Upper lobe of right lung (tissue), 1 donor: Measurements from ENCODE around the gene COX4I1. TPM values are rescaled to one million over a fixed set of nuclear protein-coding genes. Genes with fewer than 3 reads are reported as not detected.
"Not testable (repeated sequence)": the region's sequence is repeated elsewhere in the genome, so short reads cannot be mapped to it uniquely, and the experiment has no call there.

Experiments
- ATAC-seq: fragments of 200-7000 bp; cut with Tn5 transposase; one replicate; pipeline ENCODE4 v1.9.1; 2020; ENCODE audit warnings: mild to moderate bottlenecking, moderate library complexity
- DNase-seq: peaks from one replicate; pipeline ENCODE4 v3.0.0-alpha.2; 2020
- H3K27ac ChIP-seq: fragments of 200-600 bp; one replicate; pipeline ENCODE4 v1.8.0; 2022
- H3K27me3 ChIP-seq: fragments of 200-600 bp; one replicate; pipeline ENCODE4 v1.8.0; 2022; ENCODE audit warnings: mild to moderate bottlenecking
- H3K36me3 ChIP-seq: fragments of 200-600 bp; one replicate; pipeline ENCODE4 v1.8.0; 2022
- H3K4me1 ChIP-seq: fragments of 200-600 bp; one replicate; pipeline ENCODE4 v1.8.0; 2022
- H3K4me3 ChIP-seq: fragments of 200-600 bp; one replicate; pipeline ENCODE4 v1.8.0; 2022; ENCODE audit warnings: mild to moderate bottlenecking
- H3K9me3 ChIP-seq: fragments of 200-600 bp; one replicate; pipeline ENCODE4 v1.8.0; 2022
- intact Hi-C: fragments of 100-400 bp; cut with DNase I; formaldehyde crosslinking; loops from one replicate; pipeline ENCODE4 v1.11.0; 2022
- total RNA-seq: library from RNA; stranded (reverse); fragmentation: NEBNext Ultra II Directional; extraction: Animal tissue kit (Norgen Biotek cat#: 25700); gene quantifications from one replicate; pipeline ENCODE4 v1.2.1, GENCODE V29; 2021
- TF ChIP-seq, protein P1 (sequence below): fragments of 200-600 bp; IDR thresholded peaks from one replicate; pipeline ENCODE4 v1.8.0; 2022; ENCODE audit warnings: antibody characterized with exemption
- donor health status: DM: no; HTN: yes; CAD: no; lungs with severe emphysema.

The COX4I1 gene
- total RNA-seq, 1 donor from 2014 or later: 382 TPM

DNA sequence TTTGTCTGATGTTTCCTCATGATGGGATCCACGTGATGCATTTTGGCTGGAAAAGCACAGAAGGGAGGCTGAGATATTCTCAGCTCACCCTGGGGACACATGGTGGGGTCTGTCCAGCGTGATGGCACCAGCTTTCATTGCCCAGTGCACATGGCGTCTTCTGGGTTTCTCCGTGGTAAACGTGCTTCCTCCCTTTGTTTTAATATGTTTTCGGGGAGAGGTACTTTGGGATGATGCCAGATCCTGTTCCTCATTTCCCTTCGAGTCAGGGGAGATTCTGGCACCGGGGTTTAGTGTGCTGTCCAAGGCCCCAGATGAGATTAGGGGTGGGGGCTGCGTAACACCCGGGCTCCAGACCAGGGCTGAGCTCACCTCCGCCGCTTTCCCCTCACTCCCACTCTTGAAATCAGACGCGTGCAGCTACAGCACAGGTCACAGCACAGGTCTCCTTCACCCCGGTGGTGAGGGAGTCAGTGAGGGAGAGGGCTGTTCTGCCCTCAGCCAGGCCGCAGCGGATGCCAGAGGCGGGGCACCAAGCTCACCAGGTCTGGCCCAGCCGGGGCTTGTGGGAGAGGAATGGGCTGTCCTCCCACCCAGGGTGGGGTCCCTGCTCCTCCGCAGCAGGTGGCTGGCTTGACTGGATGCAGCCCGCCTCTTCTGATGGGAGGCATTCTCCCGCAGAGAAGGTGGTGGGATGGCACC is 33.9 kb downstream of the COX4I1 start:
- Histone ChIP-seq H3K36me3 (no peaks in the 10 kb centered on the region), H3K4me1 (no peaks in the 10 kb centered on the region), H3K27me3 (peaks cover 12% of the 10 kb centered on the region), H3K9me3 (no peaks in the 10 kb centered on the region), H3K27ac (no peak overlapping the region), H3K4me3 (no peak overlapping the region)
- DNase-seq (no peak), ATAC-seq (no peak)
- TF ChIP-seq, protein P1, sequence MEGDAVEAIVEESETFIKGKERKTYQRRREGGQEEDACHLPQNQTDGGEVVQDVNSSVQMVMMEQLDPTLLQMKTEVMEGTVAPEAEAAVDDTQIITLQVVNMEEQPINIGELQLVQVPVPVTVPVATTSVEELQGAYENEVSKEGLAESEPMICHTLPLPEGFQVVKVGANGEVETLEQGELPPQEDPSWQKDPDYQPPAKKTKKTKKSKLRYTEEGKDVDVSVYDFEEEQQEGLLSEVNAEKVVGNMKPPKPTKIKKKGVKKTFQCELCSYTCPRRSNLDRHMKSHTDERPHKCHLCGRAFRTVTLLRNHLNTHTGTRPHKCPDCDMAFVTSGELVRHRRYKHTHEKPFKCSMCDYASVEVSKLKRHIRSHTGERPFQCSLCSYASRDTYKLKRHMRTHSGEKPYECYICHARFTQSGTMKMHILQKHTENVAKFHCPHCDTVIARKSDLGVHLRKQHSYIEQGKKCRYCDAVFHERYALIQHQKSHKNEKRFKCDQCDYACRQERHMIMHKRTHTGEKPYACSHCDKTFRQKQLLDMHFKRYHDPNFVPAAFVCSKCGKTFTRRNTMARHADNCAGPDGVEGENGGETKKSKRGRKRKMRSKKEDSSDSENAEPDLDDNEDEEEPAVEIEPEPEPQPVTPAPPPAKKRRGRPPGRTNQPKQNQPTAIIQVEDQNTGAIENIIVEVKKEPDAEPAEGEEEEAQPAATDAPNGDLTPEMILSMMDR: no peak
- intact Hi-C loops: no loop called here

DNA sequence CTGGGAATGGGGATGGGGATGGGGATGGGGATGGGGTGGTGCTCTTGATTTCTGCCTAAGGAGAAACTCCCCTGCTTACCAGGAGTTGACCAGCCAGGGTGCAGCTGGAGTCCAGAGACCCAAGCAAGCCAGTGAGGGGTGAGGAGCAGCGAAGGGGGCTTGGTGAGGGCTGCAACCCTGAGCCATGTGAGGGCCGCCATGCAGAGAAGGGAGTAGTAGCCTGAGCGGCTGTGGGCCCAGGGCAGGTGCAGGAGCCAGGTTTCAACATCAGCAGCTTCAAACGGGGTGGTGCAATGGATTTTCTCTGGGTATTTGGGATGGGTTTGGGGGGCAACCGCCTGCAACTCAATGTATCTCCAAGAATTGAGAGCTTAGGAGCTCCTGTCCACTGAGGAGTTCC is 35.2 kb downstream of the COX4I1 start:
- H3K27ac ChIP-seq: no peak overlapping the region
- DNase-seq: peak; percentile 45
- no peaks in the 10 kb centered on the region for H3K4me1 ChIP-seq
- intact Hi-C loops: no loop called here
- TF ChIP-seq, protein P1: no peak
- H3K4me3 ChIP-seq: no peak overlapping the region
- no peak for ATAC-seq
- H3K27me3 ChIP-seq: peaks cover 12% of the 10 kb centered on the region
- no peaks in the 10 kb centered on the region for H3K36me3 ChIP-seq
- no peaks in the 10 kb centered on the region for H3K9me3 ChIP-seq

DNA sequence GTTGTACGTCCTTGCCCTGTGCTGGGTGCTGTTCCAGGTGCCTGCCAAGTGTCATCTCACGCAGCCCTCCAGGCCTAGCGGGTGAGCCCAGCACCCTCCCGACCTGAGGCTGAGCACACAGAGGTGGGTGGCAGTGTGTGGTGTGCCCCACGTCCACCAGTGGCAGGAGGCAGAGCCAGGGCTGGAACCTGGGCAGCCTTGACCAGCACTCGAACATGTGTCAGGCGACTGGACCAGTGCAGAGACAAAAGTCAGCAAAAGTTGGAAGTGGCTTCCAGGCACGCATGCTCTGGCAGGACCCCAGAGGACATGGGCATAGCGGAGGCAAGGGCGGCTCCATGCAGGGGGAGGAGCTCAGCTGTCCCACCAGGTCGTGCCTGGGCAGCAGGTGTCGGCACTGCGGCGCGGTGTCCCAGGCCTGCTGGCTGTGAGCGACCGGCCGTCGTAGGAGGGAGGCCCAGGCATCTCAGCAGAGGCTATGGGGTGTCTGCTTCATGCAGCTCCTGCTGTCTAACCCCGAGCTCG is 35.8 kb downstream of the COX4I1 start:
- H3K9me3 ChIP-seq: no peaks in the 10 kb centered on the region
- TF ChIP-seq, protein P1: no peak
- H3K4me3 ChIP-seq: no peak overlapping the region
- no peak overlapping the region for H3K27ac ChIP-seq
- ATAC-seq: no peak
- H3K36me3 ChIP-seq: no peaks in the 10 kb centered on the region
- H3K27me3 ChIP-seq: peaks cover 12% of the 10 kb centered on the region
- intact Hi-C loops: no loop called here
- peak; percentile 54 for DNase-seq
- H3K4me1 ChIP-seq: no peaks in the 10 kb centered on the region

DNA sequence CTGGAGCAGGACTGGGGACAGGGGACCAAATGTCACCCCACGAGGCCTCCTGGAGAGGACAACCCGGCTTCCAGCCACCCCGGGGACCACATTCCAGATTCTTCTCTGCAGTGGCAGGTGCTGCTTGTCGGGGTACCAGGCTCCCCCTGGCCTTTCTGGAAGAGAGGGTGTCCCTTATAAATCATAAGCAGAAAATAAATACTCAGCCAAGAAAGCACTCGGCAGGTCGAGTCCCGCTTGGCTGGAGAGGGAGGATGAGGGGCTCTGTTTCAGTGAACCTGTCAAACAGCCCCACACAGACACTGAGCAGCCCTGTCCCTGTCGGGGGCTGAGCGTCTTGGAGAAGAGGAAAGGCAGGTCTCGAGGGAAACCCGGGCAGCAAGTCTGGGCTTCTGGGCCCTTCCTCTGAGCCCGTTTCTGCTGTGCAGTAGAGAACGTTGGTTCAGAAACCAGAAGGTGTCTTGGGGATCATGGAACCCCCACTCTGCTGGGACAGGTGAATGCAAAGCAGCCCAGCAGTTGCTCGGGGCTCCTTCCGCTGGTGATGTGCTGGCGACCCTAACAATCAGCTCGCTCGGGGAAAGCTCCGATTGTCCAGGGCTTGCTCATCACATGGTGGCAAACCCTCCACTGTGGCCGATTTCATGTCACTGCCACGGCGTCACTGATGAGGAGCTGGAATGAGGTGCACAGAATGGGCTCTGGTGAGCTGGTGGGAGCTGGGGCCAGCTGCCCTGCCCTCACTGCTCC is 36.6 kb downstream of the COX4I1 start:
- DNase-seq (peak; percentile 57), ATAC-seq (no peak)
- Histone ChIP-seq H3K27ac (no peak overlapping the region), H3K27me3 (peaks cover 12% of the 10 kb centered on the region), H3K4me1 (no peaks in the 10 kb centered on the region), H3K9me3 (no peaks in the 10 kb centered on the region), H3K4me3 (no peak overlapping the region), H3K36me3 (no peaks in the 10 kb centered on the region)
- TF ChIP-seq, protein P1: no peak
- intact Hi-C loops: no loop called here

DNA sequence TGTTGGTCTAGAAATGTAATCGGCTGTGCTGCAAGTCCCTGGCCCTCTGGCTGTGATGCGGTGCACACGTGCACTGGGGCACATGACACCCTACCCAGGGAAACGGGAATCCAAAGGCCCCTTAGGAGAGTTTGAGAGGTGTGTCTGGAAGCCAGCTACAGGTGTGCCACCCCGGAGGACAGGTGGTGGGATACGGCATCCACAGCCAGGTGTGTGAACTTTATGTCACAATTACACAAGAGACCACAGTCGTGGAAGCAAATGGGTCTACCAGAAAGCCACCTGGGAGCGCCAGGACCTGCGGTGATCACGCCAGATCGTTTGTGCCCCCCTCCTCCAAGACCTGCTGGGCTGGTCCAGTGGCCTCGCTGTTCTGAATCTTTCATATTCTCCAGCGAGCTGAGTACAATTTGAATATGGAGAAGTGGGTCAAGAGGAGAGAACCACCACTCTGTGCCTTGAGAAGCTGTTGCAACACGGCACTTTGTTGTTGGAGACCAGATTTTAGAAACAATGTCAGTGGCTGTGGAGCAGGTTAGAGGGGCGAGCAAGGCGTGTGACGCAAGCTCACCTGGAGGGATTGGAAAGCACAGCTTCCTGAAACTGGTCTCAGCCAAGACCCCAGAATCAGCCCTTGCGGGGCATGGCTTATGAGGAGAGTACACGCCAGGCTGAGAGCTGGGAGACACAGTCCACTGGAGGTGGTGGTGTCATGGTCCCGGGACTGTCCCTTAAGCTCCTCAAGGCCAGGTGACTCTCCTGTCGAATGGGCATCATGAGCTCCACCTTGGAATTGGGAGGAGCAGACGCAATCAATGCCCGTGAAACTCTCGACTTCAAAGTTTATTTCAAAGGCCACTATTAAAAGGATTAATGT is 37.4 kb downstream of the COX4I1 start:
- Histone ChIP-seq H3K4me3 (no peak overlapping the region), H3K27me3 (peaks cover 12% of the 10 kb centered on the region), H3K4me1 (no peaks in the 10 kb centered on the region), H3K36me3 (no peaks in the 10 kb centered on the region), H3K9me3 (no peaks in the 10 kb centered on the region), H3K27ac (no peak overlapping the region)
- intact Hi-C loops: no loop called here
- DNase-seq (no peak), ATAC-seq (peak; percentile 78)
- TF ChIP-seq, protein P1: no peak

DNA sequence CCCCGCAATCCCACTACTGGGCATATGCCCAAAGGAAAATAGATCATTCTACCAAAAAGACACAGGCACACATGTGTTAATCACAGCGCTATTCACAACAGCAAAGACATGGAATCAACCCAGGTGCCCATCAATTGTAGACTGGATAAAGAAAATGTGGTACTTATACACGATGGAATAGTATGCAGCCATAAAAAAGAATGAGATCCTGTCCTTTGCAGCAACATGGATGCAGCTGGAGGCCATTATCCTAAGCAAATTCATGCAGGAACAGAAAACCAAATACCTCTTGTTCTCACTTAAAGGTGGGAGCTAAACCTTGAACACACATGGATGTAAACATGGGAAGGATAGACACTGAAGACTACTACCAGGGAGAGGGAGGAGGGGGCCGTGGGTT is 38.2 kb downstream of the COX4I1 start:
- intact Hi-C loops, DNase-seq, H3K9me3 ChIP-seq, H3K27me3 ChIP-seq, H3K27ac ChIP-seq, H3K4me3 ChIP-seq, H3K4me1 ChIP-seq, H3K36me3 ChIP-seq, ATAC-seq: not testable (repeated sequence)
